Lung (tissue), 13 donors: Measurements from ENCODE around the gene SCAPER. TPM values are rescaled to one million over a fixed set of nuclear protein-coding genes. Genes with fewer than 3 reads are reported as not detected.
"Not testable (repeated sequence)": the region's sequence is repeated elsewhere in the genome, so short reads cannot be mapped to it uniquely, and the experiment has no call there.

Experiments
- ATAC-seq: fragments of 200-7000 bp; cut with Tn5 transposase; one replicate; pipeline ENCODE4 v1.9.1; 2020; ENCODE audit warnings: moderate number of reproducible peaks; ENCODE audit not compliant: insufficient read depth, low FRiP score
- DNase-seq, 3 donors: peaks; one replicate each; pipeline ENCODE4 v3.0.0-alpha.2; 2013 to 2017
- H3K27ac ChIP-seq, 2 donors: one replicate each; pipeline ENCODE4 v1.5.1; 2013; ENCODE audit warnings: mild to moderate bottlenecking in 2 of 2, moderate library complexity in 2 of 2, control low read depth in 1 of 2, inconsistent platforms in 1 of 2, low read depth in 1 of 2, low read length in 1 of 2
- H3K27me3 ChIP-seq, 3 donors: one replicate each; pipeline ENCODE4 v1.5.1; 2013; ENCODE audit warnings: low read length in 2 of 3; ENCODE audit not compliant: control insufficient read depth in 3 of 3, insufficient read depth in 3 of 3
- H3K36me3 ChIP-seq, 4 donors: one replicate each; pipeline ENCODE4 v1.5.1; 2013; ENCODE audit warnings: low read length in 4 of 4, mild to moderate bottlenecking in 1 of 4, moderate library complexity in 1 of 4; ENCODE audit not compliant: control insufficient read depth in 4 of 4, insufficient read depth in 4 of 4
- H3K4me1 ChIP-seq, 5 donors: one replicate each; pipeline ENCODE4 v1.5.1; 2013; ENCODE audit warnings: low read length in 5 of 5, mild to moderate bottlenecking in 2 of 5, moderate library complexity in 1 of 5; ENCODE audit not compliant: control insufficient read depth in 5 of 5, insufficient read depth in 5 of 5
- H3K4me3 ChIP-seq: one replicate; pipeline ENCODE4 v1.5.1; 2013; ENCODE audit warnings: mild to moderate bottlenecking, control low read depth, moderate library complexity
- H3K9ac ChIP-seq, 2 donors: one replicate each; pipeline ENCODE4 v1.5.1; 2013; ENCODE audit warnings: low read length in 2 of 2, control low read depth in 1 of 2; ENCODE audit not compliant: insufficient read depth in 1 of 2
- H3K9me3 ChIP-seq, 4 donors: one replicate each; pipeline ENCODE4 v1.5.1; 2013; ENCODE audit warnings: low read length in 3 of 4, mild to moderate bottlenecking in 1 of 4, moderate library complexity in 1 of 4; ENCODE audit not compliant: control insufficient read depth in 4 of 4, insufficient read depth in 3 of 4
- CTCF ChIP-seq: IDR thresholded peaks from 2 replicates; pipeline ENCODE4 v1.5.1; 2012; ENCODE audit warnings: mild to moderate bottlenecking; ENCODE audit errors: control extremely low read depth, extremely low read depth
- WGBS, 2 donors: extraction: QIAGEN DNeasy Blood & Tissue Kit; methylation state at CpG; one replicate each; pipeline ENCODE4 v1.1.7; 2013; 5-methylcytosine and 5-hydroxymethylcytosine counted together
- polyA plus RNA-seq, 2 donors: library from polyadenylated mRNA; stranded (reverse); fragments of 200-250 nt; gene quantifications; one replicate each; pipeline ENCODE4 v1.2.1, GENCODE V29; 2013
- small RNA-seq: library from RNA; depleted of rRNA; stranded (forward); fragments of <200 nt; gene quantifications from one replicate; pipeline ENCODE3, GENCODE V24; 2014; ENCODE audit warnings: low replicate concordance
- total RNA-seq, 2 donors: library from RNA; depleted of rRNA in 1 of 2; stranded (reverse); fragments of >200 nt in 1 of 2; gene quantifications; one replicate each; pipeline ENCODE4 v1.2.1, GENCODE V29; 2014 to 2021
- donor health status: control.
- donor health status: control.
- donor health status: Bipolar disorder and iron deficiency.
- donor health status: healthy.
- donor health status: DM: yes; HTN: yes; CAD: no.

The SCAPER gene
- total and polyA plus RNA-seq, 4 donors: 3.9 to 40.2 (median 19.5) TPM

- H3K4me1 ChIP-seq: peaks cover 0 to 3% (median 0%) of the 10 kb centered on the region in 5 donors
- DNase-seq: no peak
- no peaks in the 10 kb centered on the region for H3K27me3 ChIP-seq
- no peak for ATAC-seq
- peaks cover 0 to 3% (median 0%) of the 10 kb centered on the region in 4 donors for H3K9me3 ChIP-seq
- peaks cover 0 to under 1% (median 0%) of the 10 kb centered on the region in 4 donors for H3K36me3 ChIP-seq
- WGBS, 2 donors: 48 to 71% methylated on average over 1 of the region's 1 CpG
- no peak for TF ChIP-seq CTCF
- H3K27ac ChIP-seq: no peak overlapping the region
- no peak overlapping the region for H3K9ac ChIP-seq
- H3K4me3 ChIP-seq: no peak overlapping the region
These were observed 605.4 kb downstream of the SCAPER start for GRCh38 chr15:76299786-76300185.

GRCh38 chr15:76298986-76299385 is 606.2 kb downstream of the SCAPER start:
- WGBS, 2 donors: 63 to 66% methylated on average over 3 of the region's 3 CpGs
- no peak for TF ChIP-seq CTCF
- no peaks in the 10 kb centered on the region for H3K27me3 ChIP-seq
- H3K9me3 ChIP-seq: no peaks in the 10 kb centered on the region
- peaks cover 0 to 3% (median 0%) of the 10 kb centered on the region in 5 donors for H3K4me1 ChIP-seq
- no peak overlapping the region for H3K27ac ChIP-seq
- DNase-seq (no peak), ATAC-seq (no peak)
- no peak overlapping the region for H3K9ac ChIP-seq
- no peak overlapping the region for H3K4me3 ChIP-seq
- peaks cover 0 to 2% (median 0%) of the 10 kb centered on the region in 4 donors for H3K36me3 ChIP-seq

GRCh38 chr15:76297951-76298350 is 607.2 kb downstream of the SCAPER start:
- H3K36me3 ChIP-seq, H3K27ac ChIP-seq, H3K4me3 ChIP-seq, H3K9me3 ChIP-seq, H3K4me1 ChIP-seq, H3K27me3 ChIP-seq, DNase-seq, H3K9ac ChIP-seq, ATAC-seq: not testable (repeated sequence)
- 97 to 100% methylated on average over 4 of the region's 4 CpGs for WGBS, 2 donors

Small RNA genes lying within 50 kb of the gene (small RNA-seq; reads per million reads assigned to genes)
- gene AC090751.1 (not detected), gene MIR3713 (not detected)

Other genes with a start within 250 kb of the SCAPER start
- 10 to 100 TPM; 34.9 to 66.1 TPM for gene RCN2, start 26.4 kb upstream of the SCAPER start, total RNA-seq
- gene RCN2, start 26.4 kb upstream of the SCAPER start, polyA plus RNA-seq: 10 to 100 TPM; 28.7 to 33.4 TPM
- 10 to 100 TPM; 12.4 to 27.8 TPM for gene PSTPIP1, start 89.8 kb upstream of the SCAPER start, total RNA-seq
- gene PSTPIP1, start 89.8 kb upstream of the SCAPER start, polyA plus RNA-seq: 10 to 100 TPM; 13.4 to 39.6 TPM
- gene TSPAN3, start 165.8 kb upstream of the SCAPER start, total RNA-seq: 100 to 1,000 TPM; 339 to 494 TPM
- 100 to 1,000 TPM; 428 to 472 TPM for gene TSPAN3, start 165.8 kb upstream of the SCAPER start, polyA plus RNA-seq